Activated T-helper 2 cell treated with anti-CD3 and anti-CD28 coated beads, Interferon-gamma antibody, Interleukin-2, Interleukin-4, amounts not matched to agents 10 μg/mL and 5 μg/mL and 100 μg/mL, durations not matched to agents 14 hours and 24 hours and 36 hours (primary cell): ENCODE results near the gene SERPINF2. TPM values are rescaled to one million over a fixed set of nuclear protein-coding genes. Genes with fewer than 3 reads are reported as not detected.
"Not testable (repeated sequence)": the region's sequence is repeated elsewhere in the genome, so short reads cannot be mapped to it uniquely, and the experiment has no call there.

ENCODE experiments used
- DNase-seq: peaks from one replicate; pipeline ENCODE4 v3.0.0; 2021; ENCODE audit warnings: low spot score
- H3K27ac Mint-ChIP-seq: one replicate; pipeline ENCODE4 v1.8.0; 2021; ENCODE audit warnings: mixed read lengths
- H3K27me3 Mint-ChIP-seq: one replicate; pipeline ENCODE4 v1.8.0; 2021; ENCODE audit warnings: low read depth, mixed read lengths
- H3K36me3 Mint-ChIP-seq: one replicate; pipeline ENCODE4 v1.8.0; 2021; ENCODE audit warnings: low read depth, mixed read lengths
- H3K4me1 Mint-ChIP-seq: one replicate; pipeline ENCODE4 v1.8.0; 2021; ENCODE audit warnings: low read depth, mixed read lengths
- H3K4me3 Mint-ChIP-seq: one replicate; pipeline ENCODE4 v1.8.0; 2021; ENCODE audit warnings: low read depth, mild to moderate bottlenecking, moderate library complexity, mixed read lengths
- H3K9me3 Mint-ChIP-seq: one replicate; pipeline ENCODE4 v1.8.0; 2021; ENCODE audit warnings: mixed read lengths
- intact Hi-C: fragments of 100-400 bp; cut with micrococcal nuclease; formaldehyde crosslinking; loops from one replicate; pipeline ENCODE4 v1.15.1; 2023
- total RNA-seq: library from RNA; stranded (reverse); gene quantifications from 2 replicates; pipeline ENCODE4 v1.2.3, GENCODE V29; 2022

The SERPINF2 gene
- total RNA-seq, 1 donor from 2014 or later, result 0.14 TPM

DNA sequence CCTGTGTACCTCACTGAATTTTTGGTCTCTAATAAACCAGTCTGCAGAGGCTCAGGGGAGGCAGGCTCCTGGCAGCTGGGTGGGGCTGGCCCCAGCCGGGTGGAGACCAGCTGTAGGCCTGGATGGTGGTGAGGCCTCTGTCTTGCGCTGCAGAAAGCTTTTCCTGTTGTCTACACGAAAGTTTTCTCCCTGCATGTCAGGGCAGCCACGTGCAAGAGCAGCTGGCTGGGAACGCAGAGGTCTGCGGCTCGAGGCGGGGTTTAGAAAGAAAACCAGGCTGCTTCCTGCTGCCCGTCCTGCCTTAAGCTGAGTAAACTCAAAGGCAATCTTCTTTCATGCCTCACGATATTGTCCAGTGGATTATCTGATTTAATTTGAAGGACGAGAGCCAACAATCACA lies 21.6 kb downstream of the SERPINF2 start:
- no peaks in the 10 kb centered on the region for H3K36me3 Mint-ChIP-seq

DNA sequence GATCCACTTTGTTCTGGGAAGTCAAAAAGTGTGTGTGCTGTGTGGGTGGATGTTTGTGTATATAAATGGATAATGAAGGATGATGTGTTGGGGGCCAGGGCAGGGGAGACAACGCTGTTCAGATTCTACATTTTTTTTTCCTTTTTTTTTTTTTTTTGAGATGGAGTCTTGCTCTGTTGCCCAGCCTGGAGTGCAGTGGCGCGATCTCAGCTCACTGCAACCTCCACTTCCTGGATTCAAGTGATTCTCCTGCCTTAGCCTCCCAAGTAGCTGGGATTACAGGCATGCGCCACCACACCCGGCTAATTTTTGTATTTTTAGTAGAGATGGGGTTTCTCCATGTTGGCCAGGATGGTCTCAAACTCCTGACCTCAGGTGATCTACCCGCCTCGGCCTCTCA lies 22.0 kb downstream of the SERPINF2 start:
- H3K27ac Mint-ChIP-seq, result peak overlapping the region; percentile 71

More for the DNA sequence above, 21.6 kb downstream of the SERPINF2 start:
- no peaks in the 10 kb centered on the region for H3K9me3 Mint-ChIP-seq
- peaks cover 17% of the 10 kb centered on the region for H3K4me1 Mint-ChIP-seq
- peak overlapping the region; percentile 71 for H3K27ac Mint-ChIP-seq
- H3K4me3 Mint-ChIP-seq, result no peak overlapping the region
- H3K27me3 Mint-ChIP-seq, result no peaks in the 10 kb centered on the region
- DNase-seq, result peak; percentile 75
- intact Hi-C loops, result no loop called here

DNA sequence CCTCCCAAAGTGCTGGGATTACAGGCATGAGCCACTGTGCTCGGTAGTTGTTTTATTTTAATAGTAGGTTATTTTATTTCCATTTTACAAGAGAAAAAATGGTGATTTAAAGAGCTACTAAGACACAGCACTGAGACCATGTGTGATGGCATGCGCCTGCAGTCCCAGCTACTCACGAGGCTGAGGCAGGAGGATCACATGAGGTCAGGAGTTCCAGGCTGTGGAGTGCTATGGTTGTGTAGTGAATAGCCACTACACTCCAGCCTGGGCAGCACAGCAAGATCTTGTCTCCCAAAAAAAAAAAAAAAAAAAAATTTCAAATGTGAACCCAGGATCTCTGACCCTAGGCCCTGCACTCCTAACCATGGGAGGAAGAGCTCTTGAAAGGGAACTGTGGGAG lies 22.9 kb downstream of the SERPINF2 start:
- DNase-seq, result no peak
- H3K4me1 Mint-ChIP-seq, result peaks cover 18% of the 10 kb centered on the region
- no peak overlapping the region for H3K27ac Mint-ChIP-seq
- intact Hi-C loops, result no loop called here
- H3K36me3 Mint-ChIP-seq, result no peaks in the 10 kb centered on the region
- H3K4me3 Mint-ChIP-seq, result no peak overlapping the region
- H3K27me3 Mint-ChIP-seq, result no peaks in the 10 kb centered on the region
- H3K9me3 Mint-ChIP-seq, result no peaks in the 10 kb centered on the region

More for the DNA sequence above, 22.0 kb downstream of the SERPINF2 start:
- H3K4me3 Mint-ChIP-seq, H3K27me3 Mint-ChIP-seq, DNase-seq, H3K36me3 Mint-ChIP-seq, H3K9me3 Mint-ChIP-seq, intact Hi-C loops: not testable (repeated sequence)
- H3K4me1 Mint-ChIP-seq, result peaks cover 18% of the 10 kb centered on the region

DNA sequence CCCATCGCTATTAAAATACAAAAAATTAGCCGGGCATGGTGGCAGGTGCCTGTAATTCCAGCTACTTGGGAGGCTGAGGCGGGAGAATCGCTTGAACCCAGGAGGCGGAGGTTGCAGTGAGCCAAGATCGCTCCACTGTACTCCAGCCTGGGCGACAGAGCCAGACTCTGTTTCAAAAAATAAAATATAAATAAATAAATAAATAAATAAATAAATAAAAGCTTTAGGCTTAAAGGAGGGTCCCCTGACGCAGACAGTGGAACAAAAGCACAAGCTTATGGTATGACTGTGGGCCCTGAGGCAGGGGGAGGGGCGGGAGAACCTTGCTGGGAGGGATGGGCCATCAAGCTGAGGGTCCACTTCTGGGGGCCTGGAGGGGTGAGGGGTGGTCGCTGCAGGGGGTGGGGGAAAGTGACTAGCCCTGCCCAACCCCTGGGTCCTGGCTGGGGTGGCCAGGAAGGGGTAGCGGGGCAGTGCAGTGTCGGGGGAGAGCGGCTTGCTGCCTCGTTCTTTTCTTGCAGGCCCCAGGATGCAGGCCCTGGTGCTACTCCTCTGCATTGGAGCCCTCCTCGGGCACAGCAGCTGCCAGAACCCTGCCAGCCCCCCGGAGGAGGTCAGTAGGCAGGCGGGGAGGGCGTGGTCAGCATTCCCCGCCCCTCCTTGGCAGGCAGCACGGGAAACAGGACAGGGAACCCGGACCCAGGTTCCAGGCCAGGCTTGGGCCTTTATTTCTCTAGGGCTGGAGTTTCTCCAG lies 23.9 kb downstream of the SERPINF2 start:
- Mint-ChIP-seq H3K4me3 (no peak overlapping the region), H3K27ac (no peak overlapping the region), H3K27me3 (no peaks in the 10 kb centered on the region), H3K4me1 (peaks cover 18% of the 10 kb centered on the region), H3K36me3 (no peaks in the 10 kb centered on the region), H3K9me3 (no peaks in the 10 kb centered on the region)
- DNase-seq, result no peak
- intact Hi-C loops, result no loop called here

DNA sequence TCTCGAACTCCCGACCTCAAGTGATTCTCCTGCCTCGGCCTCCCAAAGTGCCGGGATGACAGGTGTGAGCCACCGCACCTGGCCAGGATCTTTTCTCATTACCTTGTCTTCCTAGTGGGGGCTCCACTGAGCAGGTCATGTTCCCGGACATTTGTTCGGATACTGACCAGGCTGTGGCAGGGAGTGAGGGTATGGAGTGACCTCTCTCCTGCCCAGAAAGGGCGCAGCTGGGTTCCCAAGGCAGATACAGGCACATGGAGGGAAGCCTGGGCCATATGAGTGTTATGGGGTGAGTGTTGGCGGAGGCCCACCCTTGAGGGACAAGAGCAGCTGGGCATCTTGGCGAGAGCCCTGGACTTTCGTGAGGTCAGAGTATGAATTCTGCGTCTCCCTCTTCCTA lies 24.7 kb downstream of the SERPINF2 start:
- intact Hi-C loops, result no loop called here
- Mint-ChIP-seq H3K4me3 (no peak overlapping the region), H3K27me3 (no peaks in the 10 kb centered on the region), H3K36me3 (no peaks in the 10 kb centered on the region), H3K9me3 (no peaks in the 10 kb centered on the region), H3K27ac (no peak overlapping the region), H3K4me1 (peaks cover 18% of the 10 kb centered on the region)
- DNase-seq, result no peak

DNA sequence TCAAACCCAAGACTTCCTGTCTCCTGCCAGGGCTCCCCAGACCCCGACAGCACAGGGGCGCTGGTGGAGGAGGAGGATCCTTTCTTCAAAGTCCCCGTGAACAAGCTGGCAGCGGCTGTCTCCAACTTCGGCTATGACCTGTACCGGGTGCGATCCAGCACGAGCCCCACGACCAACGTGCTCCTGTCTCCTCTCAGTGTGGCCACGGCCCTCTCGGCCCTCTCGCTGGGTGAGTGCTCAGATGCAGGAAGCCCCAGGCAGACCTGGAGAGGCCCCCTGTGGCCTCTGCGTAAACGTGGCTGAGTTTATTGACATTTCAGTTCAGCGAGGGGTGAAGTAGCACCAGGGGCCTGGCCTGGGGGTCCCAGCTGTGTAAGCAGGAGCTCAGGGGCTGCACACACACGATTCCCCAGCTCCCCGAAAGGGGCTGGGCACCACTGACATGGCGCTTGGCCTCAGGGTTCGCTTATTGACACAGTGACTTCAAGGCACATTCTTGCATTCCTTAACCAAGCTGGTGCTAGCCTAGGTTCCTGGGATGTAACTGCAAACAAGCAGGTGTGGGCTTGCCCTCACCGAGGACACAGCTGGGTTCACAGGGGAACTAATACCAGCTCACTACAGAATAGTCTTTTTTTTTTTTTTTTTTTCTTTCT lies 27.3 kb downstream of the SERPINF2 start:
- H3K27ac Mint-ChIP-seq, result no peak overlapping the region
- no peaks in the 10 kb centered on the region for H3K9me3 Mint-ChIP-seq
- peaks cover 2% of the 10 kb centered on the region for H3K36me3 Mint-ChIP-seq
- peaks cover 2% of the 10 kb centered on the region for H3K4me1 Mint-ChIP-seq
- H3K27me3 Mint-ChIP-seq, result no peaks in the 10 kb centered on the region
- DNase-seq, result no peak
- intact Hi-C loops, result no loop called here
- no peak overlapping the region for H3K4me3 Mint-ChIP-seq

DNA sequence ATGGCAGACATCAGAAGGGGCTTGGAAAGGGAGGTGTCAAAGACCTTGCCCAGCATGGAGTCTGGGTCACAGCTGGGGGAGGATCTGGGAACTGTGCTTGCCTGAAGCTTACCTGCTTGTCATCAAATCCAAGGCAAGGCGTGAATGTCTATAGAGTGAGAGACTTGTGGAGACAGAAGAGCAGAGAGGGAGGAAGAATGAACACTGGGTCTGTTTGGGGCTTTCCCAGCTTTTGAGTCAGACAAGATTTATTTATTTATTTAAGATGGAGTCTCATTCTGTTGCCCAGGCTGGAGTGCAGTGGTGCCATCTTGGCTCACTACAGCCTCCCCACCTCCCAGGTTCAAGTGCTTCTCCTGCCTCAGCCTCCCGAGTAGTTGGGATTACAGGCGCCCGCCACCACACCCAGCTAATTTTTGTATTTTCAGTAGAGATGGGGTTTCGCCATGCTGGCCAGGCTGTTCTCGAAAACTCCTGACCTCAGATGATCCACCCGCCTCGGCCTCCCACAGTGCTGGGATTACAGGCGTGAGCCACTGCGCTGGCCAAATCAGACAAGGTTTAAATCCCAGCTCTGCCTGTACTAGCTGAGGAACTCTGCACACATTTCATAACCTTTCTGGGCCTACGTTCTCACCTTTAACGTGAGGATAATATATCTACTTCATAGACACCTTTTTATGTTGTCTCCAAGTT lies 30.5 kb downstream of the SERPINF2 start:
- H3K4me1 Mint-ChIP-seq, H3K4me3 Mint-ChIP-seq, H3K27me3 Mint-ChIP-seq, DNase-seq, intact Hi-C loops, H3K27ac Mint-ChIP-seq, H3K9me3 Mint-ChIP-seq: not testable (repeated sequence)
- peaks cover 13% of the 10 kb centered on the region for H3K36me3 Mint-ChIP-seq

DNA sequence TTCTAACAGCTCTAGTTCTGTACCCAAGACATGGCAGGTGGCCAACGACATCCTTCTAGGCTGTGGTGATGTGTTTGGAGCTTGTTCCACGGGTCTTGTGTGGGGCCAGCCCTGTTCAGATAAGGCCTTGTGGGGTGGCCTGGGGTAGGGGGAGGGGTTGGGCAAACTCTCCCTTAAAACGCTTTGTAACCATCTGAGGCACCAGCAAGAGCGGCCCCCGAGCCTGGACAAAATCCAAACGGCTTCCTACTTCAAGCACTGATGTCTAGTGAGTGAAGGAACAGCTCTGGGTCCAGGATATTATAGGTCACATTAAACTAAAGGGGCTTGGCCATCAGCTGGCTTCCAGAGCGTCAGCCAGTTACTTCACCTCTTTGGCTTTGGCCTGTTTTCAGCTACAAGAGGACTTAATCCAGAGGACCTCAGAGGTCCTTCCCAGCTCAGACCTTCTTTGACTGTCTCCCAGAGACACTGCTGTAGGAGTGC lies 31.1 kb downstream of the SERPINF2 start:
- no peak overlapping the region for H3K4me3 Mint-ChIP-seq
- peaks cover 2% of the 10 kb centered on the region for H3K4me1 Mint-ChIP-seq
- no peak for DNase-seq
- intact Hi-C loops, result no loop called here
- no peak overlapping the region for H3K27ac Mint-ChIP-seq
- H3K9me3 Mint-ChIP-seq, result no peaks in the 10 kb centered on the region
- peaks cover 19% of the 10 kb centered on the region for H3K36me3 Mint-ChIP-seq
- H3K27me3 Mint-ChIP-seq, result no peaks in the 10 kb centered on the region

DNA sequence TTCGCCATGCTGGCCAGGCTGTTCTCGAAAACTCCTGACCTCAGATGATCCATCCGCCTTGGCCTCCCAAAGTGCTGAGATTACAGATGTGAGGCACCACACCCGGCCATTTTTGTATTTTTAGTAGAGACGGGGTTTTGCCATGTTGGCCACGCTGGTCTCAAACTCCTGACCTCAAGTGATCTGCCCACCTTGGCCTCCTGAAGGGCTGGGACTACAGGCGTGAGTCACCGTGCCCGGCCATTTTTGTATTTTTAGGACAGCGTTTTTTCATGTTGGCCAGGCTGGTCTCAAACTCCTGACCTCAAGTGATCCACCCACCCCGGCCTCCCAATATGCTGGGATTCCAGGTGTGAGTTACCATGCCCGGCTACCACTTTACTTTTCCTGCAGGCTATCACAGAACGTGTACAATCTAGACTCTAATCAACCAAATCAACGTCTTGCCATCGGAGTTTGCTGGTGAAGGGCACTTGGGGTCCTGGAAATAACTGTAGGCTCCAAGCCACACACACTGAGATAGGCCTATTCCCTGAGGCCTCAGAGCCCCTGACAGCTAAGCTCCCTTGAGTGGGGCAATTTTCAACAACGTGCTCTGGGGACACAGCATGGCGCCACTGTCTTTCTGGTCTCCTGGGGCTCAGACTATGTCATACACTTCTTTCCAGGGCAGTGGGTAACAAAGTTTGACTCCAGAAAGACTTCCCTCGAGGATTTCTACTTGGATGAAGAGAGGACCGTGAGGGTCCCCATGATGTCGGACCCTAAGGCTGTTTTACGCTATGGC lies 31.9 kb downstream of the SERPINF2 start:
- Mint-ChIP-seq H3K27me3 (no peaks in the 10 kb centered on the region), H3K36me3 (peaks cover 22% of the 10 kb centered on the region), H3K9me3 (no peaks in the 10 kb centered on the region), H3K4me3 (no peak overlapping the region), H3K4me1 (peaks cover under 1% of the 10 kb centered on the region), H3K27ac (no peak overlapping the region)
- intact Hi-C loops, result no loop called here
- no peak for DNase-seq

DNA sequence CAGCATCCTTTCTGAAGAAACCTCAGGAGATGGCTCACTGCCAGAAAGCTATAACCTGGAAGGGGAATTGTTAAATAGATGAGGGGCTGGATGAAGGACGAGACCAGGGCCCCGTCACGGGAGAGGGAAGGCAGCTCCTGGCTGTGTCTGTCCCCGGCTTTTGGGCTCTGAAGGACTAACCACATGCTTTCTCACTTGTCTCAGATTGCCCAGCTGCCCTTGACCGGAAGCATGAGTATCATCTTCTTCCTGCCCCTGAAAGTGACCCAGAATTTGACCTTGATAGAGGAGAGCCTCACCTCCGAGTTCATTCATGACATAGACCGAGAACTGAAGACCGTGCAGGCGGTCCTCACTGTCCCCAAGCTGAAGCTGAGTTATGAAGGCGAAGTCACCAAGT lies 33.7 kb downstream of the SERPINF2 start:
- intact Hi-C loops, result no loop called here
- Mint-ChIP-seq H3K4me3 (no peak overlapping the region), H3K4me1 (no peaks in the 10 kb centered on the region), H3K27me3 (no peaks in the 10 kb centered on the region), H3K27ac (no peak overlapping the region), H3K36me3 (peaks cover 27% of the 10 kb centered on the region), H3K9me3 (no peaks in the 10 kb centered on the region)
- no peak for DNase-seq

DNA sequence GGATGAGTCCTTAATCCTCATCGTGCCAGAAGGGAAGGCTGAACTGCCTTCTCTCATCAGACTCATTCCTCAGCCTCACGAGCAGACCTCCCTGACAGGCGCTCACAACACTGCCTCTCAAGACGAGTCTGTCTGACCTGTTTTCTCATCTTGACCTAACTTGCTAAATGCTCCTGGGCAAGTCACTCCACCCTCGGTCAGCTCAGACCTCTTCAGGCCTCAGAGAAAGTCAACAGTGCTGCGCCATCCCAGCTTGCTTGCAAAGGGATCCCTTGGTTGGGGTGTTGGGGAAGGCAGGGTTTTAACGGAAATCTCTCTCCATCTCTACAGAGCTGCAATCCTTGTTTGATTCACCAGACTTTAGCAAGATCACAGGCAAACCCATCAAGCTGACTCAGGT lies 34.2 kb downstream of the SERPINF2 start:
- H3K27ac Mint-ChIP-seq, result no peak overlapping the region
- no peaks in the 10 kb centered on the region for H3K4me1 Mint-ChIP-seq
- H3K27me3 Mint-ChIP-seq, result no peaks in the 10 kb centered on the region
- intact Hi-C loops, result no loop called here
- H3K36me3 Mint-ChIP-seq, result peaks cover 29% of the 10 kb centered on the region
- H3K9me3 Mint-ChIP-seq, result no peaks in the 10 kb centered on the region
- DNase-seq, result no peak
- H3K4me3 Mint-ChIP-seq, result no peak overlapping the region

DNA sequence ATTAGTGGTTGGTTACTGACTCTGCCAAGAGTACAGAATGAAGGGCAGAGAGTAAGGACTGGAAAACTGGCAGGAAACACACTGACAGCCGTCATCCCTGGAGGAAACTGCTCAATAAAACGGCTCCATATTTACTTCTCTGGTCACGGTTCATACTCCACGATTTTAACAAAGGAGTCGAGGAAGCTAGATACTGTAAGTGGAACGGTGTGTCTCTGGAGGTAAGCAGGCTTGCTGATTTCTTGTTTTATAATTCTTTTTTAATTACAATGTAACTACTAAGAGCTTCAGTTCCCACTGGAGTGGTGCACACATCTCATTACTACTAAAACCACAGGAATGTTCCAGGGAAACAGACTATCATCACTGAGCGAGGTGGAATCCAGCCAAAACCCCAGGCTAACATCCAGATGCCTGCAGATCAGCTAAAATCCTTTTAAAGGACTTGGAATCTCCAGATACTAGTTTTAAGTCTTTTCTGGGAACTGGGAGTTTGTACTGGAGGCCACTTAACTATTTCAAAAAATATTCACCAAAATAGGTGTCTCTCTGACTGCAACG lies 37.0 kb downstream of the SERPINF2 start:
- H3K27ac Mint-ChIP-seq, result no peak overlapping the region
- H3K9me3 Mint-ChIP-seq, result no peaks in the 10 kb centered on the region
- no peak overlapping the region for H3K4me3 Mint-ChIP-seq
- no peaks in the 10 kb centered on the region for H3K4me1 Mint-ChIP-seq
- no peaks in the 10 kb centered on the region for H3K27me3 Mint-ChIP-seq
- DNase-seq, result no peak
- intact Hi-C loops, result no loop called here
- H3K36me3 Mint-ChIP-seq, result peaks cover 53% of the 10 kb centered on the region
